ENCODE data around the gene NR1H3.

The NR1H3 gene

DNA sequence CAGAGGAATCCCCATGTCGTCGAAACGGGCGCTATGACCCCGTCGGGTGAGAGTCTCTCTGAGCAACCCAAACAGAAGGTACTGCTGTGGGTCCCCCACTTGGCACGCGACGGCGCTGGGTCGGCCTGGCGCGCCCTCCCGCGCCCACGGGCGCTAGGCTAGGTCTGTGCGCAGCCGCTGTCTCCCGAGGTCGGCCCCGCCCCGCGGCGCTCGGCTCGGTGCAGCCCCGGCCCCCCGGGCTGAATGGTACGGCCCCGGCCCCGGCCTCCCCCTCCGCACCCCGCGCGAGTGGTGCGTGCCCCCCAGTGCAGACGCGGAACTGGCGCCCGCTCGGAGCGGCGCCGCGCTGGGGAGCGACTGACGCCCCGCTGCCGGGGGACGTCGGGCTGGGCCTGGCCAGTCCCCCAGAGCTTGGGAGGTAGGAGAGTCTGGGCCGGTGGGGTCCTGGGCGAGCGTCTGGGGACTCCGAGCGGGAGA, 12.1 kb downstream of the NR1H3 start, which contains the start of gene MADD:
Gene MADD (plus strand): TSS at position 305 of the 477 bp plus-strand sequence.
- DNase-seq (ENCODE audit: low read depth) = peak; percentile 83

GRCh38 chr11:47270331-47271271, 12.8 kb downstream of the NR1H3 start:
- peak; percentile 73 for DNase-seq (ENCODE audit: low read depth)

DNA sequence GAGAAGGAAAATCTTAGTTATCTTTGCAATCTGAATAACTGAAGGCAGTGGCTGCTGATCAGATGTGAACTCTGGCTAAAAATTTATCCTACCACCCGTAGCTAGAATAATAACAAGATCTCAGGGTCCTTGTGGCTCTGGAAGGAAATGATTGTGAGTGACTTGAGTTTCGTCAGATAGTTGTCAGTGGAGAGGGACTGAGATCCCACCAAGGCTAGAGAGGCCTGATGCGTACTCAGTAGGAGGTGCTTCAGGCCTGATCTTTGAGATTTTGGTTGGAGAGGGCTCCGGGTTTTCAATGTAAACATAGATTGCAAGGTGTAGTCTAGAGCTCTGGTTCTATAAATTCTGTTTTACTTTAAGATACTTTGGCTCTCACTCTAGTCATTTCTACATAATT, 13.5 kb downstream of the NR1H3 start:
- no peak for DNase-seq (ENCODE audit: low read depth)

- no peak for DNase-seq (ENCODE audit: low read depth)
Measured at GRCh38 chr11:47271961-47272661, 14.3 kb downstream of the NR1H3 start.

DNA sequence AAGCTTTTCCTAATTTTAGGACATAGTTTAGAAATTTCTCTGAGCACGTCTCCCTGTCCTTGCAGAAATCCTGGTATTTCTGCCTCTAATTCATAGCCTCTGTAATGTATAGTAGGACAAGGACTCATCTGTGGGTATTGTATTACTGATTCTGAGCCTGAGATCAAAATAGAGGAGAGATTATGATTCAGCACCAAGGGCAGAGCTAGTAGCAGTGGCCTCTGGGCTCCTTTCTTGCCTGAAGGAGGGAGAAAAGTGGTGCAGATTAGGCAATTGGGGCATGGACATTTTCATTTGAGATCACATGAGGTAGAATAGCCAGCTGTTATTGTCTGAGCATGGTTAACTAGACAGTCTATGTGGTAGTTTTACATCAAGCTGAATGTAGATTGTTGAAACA, 14.9 kb downstream of the NR1H3 start:
- DNase-seq (ENCODE audit: low read depth) = peak; percentile 36

DNA sequence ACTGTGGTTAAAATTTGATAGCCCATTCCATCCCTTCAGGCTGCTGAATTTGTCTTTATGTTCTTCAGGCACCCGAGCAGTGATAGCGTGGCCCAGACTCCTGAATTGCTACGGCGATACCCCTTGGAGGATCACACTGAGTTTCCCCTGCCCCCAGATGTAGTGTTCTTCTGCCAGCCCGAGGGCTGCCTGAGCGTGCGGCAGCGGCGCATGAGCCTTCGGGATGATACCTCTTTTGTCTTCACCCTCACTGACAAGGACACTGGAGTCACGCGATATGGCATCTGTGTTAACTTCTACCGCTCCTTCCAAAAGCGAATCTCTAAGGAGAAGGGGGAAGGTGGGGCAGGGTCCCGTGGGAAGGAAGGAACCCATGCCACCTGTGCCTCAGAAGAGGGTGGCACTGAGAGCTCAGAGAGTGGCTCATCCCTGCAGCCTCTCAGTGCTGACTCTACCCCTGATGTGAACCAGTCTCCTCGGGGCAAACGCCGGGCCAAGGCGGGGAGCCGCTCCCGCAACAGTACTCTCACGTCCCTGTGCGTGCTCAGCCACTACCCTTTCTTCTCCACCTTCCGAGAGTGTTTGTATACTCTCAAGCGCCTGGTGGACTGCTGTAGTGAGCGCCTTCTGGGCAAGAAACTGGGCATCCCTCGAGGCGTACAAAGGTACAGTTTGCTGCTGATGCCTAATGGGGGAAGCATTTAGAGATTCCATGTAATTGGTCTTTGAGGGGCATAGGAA, 16.9 kb downstream of the NR1H3 start:
- no peak for DNase-seq (ENCODE audit: low read depth)

GRCh38 chr11:47276923-47277322, 19.1 kb downstream of the NR1H3 start:
- DNase-seq (ENCODE audit: low read depth) = no peak

DNA sequence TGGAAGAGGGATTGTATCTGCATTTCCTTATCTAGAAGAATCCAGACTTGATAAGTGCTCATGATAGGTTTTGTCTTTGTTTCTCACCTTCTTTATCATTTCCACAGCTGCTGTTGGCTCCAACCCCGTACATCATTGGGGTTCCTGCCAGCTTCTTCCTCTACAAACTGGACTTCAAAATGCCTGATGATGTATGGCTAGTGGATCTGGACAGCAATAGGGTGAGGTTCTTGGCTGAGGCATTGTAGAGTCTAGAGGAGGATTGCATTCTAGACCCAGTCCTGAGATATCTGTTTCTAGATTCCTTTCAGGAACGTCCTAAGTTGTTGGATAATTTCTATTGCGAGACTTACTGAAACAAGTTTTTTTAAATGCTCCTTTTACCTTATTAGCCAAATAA, 20.3 kb downstream of the NR1H3 start:
- no peak for DNase-seq (ENCODE audit: low read depth)

- no peak for DNase-seq (ENCODE audit: low read depth)
Measured at GRCh38 chr11:47278769-47279168, 21.0 kb downstream of the NR1H3 start.

GRCh38 chr11:47280099-47280498, 22.3 kb downstream of the NR1H3 start:
- no peak for DNase-seq (ENCODE audit: low read depth)

DNA sequence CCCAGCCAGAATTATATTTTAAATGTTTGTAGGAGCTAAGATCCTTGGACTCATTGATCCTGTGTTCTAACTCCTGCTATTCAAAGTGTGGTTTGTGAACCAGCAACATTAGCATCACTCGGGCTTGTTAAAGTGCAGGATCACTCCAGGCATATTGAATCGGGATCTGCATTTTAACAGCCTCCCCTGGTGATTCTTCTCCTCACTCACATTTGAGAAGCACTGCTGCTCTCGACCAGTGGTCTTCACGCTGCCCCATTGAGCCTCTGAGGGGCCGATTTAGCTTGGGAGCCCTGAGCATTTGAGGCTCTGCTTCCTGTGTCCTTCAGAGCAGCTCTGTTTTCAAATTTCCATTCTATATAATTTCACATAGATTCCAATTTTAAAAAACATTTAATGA, 23.1 kb downstream of the NR1H3 start:
- no peak for DNase-seq (ENCODE audit: low read depth)

- no peak for DNase-seq (ENCODE audit: low read depth)
Measured at GRCh38 chr11:47282462-47282861, 24.7 kb downstream of the NR1H3 start.

GRCh38 chr11:47284151-47284550, 26.4 kb downstream of the NR1H3 start:
- DNase-seq (ENCODE audit: low read depth) = no peak

- DNase-seq (ENCODE audit: low read depth) = no peak
Measured at GRCh38 chr11:47285969-47286770, 28.4 kb downstream of the NR1H3 start.

DNA sequence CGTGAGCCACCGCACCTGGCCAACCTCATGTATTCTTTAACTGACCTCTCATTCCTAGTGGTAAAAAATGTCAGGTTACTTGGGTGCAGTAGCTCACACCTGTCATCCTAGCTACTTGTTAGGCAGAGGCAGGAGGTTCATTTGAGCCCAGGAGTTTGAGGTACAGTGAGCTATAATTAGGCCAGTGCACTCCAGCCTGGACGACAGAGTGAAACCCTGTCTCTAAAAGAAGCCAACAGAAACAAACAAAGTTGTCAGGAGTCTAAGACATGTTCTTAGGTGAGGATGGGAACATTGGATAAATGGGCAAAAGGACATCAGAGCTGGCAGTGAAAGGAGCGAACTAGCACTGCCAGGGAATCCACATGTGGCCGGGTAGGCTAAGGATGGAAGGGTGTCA, 30.3 kb downstream of the NR1H3 start:
- no peak for DNase-seq (ENCODE audit: low read depth)

DNA sequence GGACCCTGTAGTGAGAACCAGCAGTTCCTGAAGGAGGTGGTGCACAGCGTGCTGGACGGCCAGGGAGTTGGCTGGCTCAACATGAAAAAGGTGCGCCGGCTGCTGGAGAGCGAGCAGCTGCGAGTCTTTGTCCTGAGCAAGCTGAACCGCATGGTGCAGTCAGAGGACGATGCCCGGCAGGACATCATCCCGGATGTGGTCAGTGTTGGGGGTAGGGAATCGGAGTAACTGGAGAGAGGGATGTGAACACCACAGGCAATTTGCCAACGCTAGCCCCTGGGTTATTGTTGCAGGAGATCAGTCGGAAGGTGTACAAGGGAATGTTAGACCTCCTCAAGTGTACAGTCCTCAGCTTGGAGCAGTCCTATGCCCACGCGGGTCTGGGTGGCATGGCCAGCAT, 32.1 kb downstream of the NR1H3 start:
- no peak for DNase-seq (ENCODE audit: low read depth)

DNA sequence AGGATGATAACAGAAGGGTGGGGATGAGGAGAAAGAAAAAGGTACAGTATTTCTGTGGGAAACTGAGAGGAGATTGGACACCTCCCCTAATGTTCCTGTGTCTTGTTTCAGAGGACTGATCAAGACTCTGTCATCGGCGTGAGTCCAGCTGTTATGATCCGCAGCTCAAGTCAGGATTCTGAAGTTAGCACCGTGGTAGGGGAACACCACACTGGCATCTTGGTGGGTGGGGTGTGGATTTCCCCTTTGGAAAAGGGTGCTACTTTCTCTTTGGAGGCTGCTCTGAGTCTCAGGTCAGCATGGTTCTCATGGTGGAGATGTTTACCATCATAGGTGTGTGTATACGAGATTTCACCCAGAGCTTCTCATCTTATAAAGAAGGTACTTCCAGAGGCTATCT, 37.6 kb downstream of the NR1H3 start:
- no peak for DNase-seq (ENCODE audit: low read depth)

DNA sequence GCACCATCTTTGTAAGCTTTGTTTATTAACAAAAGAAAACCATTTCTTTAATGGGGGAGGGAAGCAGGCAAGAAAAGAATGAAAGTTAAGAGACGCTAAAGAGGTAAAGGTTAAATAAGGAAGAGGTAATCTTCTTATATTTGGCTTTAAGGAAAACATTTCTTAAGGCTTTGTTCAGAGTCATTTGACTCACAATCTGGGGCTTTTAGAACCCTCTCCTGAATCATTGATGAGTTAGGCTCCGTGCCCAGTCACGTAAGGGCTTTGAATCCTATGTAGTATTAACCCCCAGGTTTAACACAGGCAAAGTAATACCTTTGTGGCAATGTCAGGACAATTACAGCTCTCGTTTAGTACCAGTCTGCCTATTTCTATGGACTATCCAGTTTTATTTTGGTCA, 38.2 kb downstream of the NR1H3 start:
- DNase-seq (ENCODE audit: low read depth) = no peak

DNA sequence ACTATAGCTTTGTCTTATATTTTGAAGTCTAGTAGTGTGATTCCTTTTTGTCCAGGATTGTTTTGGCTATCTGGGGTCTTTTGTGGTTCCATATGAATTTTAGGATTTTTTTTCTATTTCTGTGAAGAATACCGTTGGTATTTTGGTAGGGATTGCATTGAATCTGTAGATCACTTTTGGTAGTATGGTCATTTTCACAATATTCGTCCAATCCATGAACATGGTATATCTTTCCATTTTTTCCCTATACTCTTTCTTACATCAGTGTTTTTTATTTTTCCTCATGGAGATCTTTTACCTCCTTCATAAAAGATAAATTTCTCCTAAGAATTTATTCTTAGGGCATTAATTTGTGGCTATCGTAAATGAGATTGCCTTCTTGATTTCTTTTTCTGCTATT, 41.3 kb downstream of the NR1H3 start:
- no peak for DNase-seq (ENCODE audit: low read depth)

DNA sequence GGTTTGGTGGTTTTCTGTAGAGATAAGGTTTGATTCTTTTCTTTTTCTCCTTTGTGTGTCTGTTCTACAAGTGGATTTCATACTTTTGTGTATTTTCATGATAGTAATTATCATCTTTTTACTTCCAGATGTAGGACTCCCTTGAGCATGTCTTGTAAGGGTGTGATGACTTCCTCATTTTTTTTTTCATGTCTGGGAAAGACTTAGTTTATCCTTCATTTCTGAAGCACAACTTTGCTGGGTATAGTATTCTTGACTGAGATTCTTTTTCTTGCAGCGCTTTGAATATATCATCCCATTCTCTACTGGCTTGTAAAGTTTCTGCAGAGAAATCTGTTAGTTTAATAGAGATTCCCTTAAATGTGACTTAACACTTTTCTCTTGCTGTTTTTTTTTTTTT, 45.1 kb downstream of the NR1H3 start:
- no peak for DNase-seq (ENCODE audit: low read depth)

DNA sequence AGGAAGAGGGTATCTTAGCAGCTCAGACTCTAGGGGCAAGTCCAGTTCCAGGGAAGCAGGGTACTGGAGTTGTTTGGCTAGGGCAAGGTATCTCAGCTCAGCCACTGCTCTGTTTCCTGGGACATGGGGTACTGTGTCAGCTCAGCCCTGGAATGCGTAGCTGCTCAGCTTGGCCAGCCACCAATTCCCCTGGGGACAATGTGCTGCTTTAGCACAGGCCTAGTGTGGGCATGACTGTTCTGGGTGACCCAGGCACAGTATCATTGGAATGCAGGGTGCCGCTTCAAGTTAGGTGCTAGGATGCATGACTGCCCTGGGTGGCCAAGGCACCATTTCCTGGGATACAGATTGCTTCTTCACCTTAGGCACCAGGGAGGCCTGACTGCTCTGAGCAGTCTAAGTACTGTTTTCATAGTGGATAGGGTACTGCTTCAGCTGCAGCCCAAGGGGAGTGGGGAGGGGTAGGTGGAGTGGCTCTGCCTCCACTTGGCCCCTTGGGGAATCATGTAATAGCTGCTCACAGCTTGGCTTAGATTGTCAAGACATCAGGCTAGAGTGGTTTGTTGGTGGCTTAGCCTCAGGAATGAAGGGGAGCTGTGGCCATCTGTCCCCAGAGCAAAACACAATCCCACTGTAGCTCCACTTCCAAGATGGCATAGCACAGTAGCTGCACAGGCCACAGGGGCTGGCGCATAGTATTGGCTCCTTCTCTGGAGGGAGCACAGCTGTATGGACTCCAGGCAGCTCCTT, 48.1 kb downstream of the NR1H3 start:
- DNase-seq (ENCODE audit: low read depth) = peak; percentile 78

All from EH (cell line).